DND-41 (cell line): ENCODE data around the gene STH.

ENCODE experiments used
- EZH2 ChIP-seq: IDR thresholded peaks from 3 replicates; pipeline ENCODE4 v1.6.1; 2012; ENCODE audit warnings: borderline replicate concordance, low read depth, mild to moderate bottlenecking, moderate library complexity, low read length, inconsistent platforms; ENCODE audit not compliant: severe bottlenecking
- TF ChIP-seq, protein P1 (sequence below): IDR thresholded peaks from 2 replicates; pipeline ENCODE4 v1.5.1; 2012; ENCODE audit warnings: borderline replicate concordance, low read length, moderate library complexity, mild to moderate bottlenecking; ENCODE audit not compliant: poor library complexity, severe bottlenecking; ENCODE audit errors: extremely low read depth

- TF ChIP-seq, protein P1, sequence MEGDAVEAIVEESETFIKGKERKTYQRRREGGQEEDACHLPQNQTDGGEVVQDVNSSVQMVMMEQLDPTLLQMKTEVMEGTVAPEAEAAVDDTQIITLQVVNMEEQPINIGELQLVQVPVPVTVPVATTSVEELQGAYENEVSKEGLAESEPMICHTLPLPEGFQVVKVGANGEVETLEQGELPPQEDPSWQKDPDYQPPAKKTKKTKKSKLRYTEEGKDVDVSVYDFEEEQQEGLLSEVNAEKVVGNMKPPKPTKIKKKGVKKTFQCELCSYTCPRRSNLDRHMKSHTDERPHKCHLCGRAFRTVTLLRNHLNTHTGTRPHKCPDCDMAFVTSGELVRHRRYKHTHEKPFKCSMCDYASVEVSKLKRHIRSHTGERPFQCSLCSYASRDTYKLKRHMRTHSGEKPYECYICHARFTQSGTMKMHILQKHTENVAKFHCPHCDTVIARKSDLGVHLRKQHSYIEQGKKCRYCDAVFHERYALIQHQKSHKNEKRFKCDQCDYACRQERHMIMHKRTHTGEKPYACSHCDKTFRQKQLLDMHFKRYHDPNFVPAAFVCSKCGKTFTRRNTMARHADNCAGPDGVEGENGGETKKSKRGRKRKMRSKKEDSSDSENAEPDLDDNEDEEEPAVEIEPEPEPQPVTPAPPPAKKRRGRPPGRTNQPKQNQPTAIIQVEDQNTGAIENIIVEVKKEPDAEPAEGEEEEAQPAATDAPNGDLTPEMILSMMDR = no peak
- no peak for TF ChIP-seq EZH2
Measured at GRCh38 chr17:45970659-45971058, 28.4 kb upstream of the STH start.
